ENCODE results near the gene LRMDA. TPM values are rescaled to one million over a fixed set of nuclear protein-coding genes. Genes with fewer than 3 reads are reported as not detected.
A peak's percentile ranks its signal among the peaks of the same experiment; 100 is the strongest.

The LRMDA gene
- total and polyA plus RNA-seq, 2 of the 13 experiments (the other 11 are each of a cell fraction or from before 2014, with no cell fraction given), result 13.4 to 22.0 TPM

DNA sequence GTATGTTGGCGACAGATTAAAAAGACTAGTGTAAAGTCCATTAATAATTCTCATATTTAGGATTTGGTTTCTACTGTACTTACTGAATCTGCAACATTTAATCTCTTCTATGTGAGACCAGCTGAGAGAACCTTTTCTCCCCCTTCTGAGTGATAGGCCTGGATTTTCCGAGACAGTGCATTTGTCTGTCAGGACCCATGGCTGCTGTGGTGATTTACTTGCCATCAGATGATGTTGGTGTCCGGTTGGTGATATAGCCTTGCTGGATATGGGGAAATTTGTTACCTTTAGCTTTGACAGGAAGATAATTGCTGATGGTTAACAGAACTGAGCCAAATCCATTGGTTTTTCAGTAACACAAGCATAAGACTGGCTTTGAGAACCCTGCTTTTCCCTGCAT is 517.2 kb downstream of the LRMDA start (continued):
- TF ChIP-seq, protein P1, sequence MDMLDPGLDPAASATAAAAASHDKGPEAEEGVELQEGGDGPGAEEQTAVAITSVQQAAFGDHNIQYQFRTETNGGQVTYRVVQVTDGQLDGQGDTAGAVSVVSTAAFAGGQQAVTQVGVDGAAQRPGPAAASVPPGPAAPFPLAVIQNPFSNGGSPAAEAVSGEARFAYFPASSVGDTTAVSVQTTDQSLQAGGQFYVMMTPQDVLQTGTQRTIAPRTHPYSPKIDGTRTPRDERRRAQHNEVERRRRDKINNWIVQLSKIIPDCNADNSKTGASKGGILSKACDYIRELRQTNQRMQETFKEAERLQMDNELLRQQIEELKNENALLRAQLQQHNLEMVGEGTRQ (IDR thresholded peaks at IDR 0.05; ENCODE audit: low read depth, low read length), result no peak
- TF ChIP-seq, protein P1 (CRISPR knock-in tag; IDR thresholded peaks at IDR 0.05; ENCODE audit: borderline replicate concordance), result no peak

DNA sequence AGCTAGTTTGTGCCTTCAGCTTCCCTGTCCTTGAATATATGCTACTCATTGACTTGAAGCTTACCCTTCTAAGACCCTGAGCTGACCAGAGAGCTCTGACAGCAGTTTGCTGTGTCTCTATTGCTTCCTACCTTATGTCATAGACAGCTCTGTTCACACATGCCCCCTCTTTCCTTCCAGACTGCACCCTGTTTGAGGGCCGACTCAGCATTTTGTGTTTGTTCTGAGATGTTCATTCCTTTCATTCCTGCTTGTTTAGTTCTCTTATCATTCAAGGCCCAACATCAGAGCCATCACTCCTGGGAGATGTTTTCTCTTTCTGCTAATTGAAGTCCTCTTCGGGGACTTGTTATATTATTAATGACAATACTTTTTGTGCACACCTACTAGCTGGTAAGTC is 518.9 kb downstream of the LRMDA start:
- no TSS peak for BruUV-seq (replicated peaks)
- H3K9ac ChIP-seq (ENCODE audit: insufficient read depth, low read depth, low read length), result no peak overlapping the region
- no peak overlapping the region for H3K4me2 ChIP-seq (ENCODE audit: low read depth, low read length)
- H3K27me3 ChIP-seq (ENCODE audit: control insufficient read depth in 1 of 2, insufficient read depth in 2 of 2, low read length in 2 of 2), result no peaks in the 10 kb centered on the region
- CTCF ChIA-PET (ENCODE audit: low intra/inter-chr PET ratio, low total read pairs), result no interaction called here
- H3K79me2 ChIP-seq (ENCODE audit: insufficient read depth, low read length), result no peaks in the 10 kb centered on the region
- intact Hi-C loops (cut with micrococcal nuclease; ENCODE audit: unreplicated experiment) (no loop called here), in situ Hi-C loops (cut with HindIII; ENCODE audit: extremely low pct_ligation_motif_present, low pct_unique_long_range_greater_than_20kb) (no loop called here)
- H3K4me3 ChIP-seq (replicated peaks in 1 of 3; ENCODE audit: insufficient read depth in 1 of 3, low read depth in 2 of 3, low read length in 3 of 3), result no peak overlapping the region
- ATAC-seq (peak; percentile 49; the same call in 1 of the 3 replicates), FAIRE-seq (no peak), DNase-seq (ENCODE audit: low spot score) (peak; percentile 47)
- H3K9me3 ChIP-seq (ENCODE audit: low read length), result no peaks in the 10 kb centered on the region
- peaks cover 31% of the 10 kb centered on the region for H3K4me1 ChIP-seq (ENCODE audit: insufficient read depth, low read length)
- H3K36me3 ChIP-seq (replicated peaks in 1 of 2; ENCODE audit: control insufficient read depth in 1 of 2, insufficient read depth in 2 of 2, low read length in 2 of 2), result no peaks in the 10 kb centered on the region
- 15% methylated on average over 2 of the region's 2 CpGs for WGBS (ENCODE audit: low lambda C conversion rate)
- POLR2A ChIA-PET, result interaction anchor here (0.9 kb wide), 1 partner anchor 201 kb away, joined by 3 read pairs; no protein-coding TSS in a partner anchor
- H2AFZ ChIP-seq (ENCODE audit: low read length), result no peak overlapping the region
- no peaks in the 10 kb centered on the region for H4K20me1 ChIP-seq (ENCODE audit: insufficient read depth, low read length)
- H3K27ac ChIP-seq (ENCODE audit: extremely low read length, insufficient read depth, low read length), result peak overlapping the region; percentile 5
- no peak for TF ChIP-seq RXRB (CRISPR knock-in tag; IDR thresholded peaks at IDR 0.05; ENCODE audit: borderline replicate concordance)
- TF ChIP-seq TCF7 (IDR thresholded peaks at IDR 0.05; ENCODE audit: low read depth), result 0 out of 2 replicates have a peak, but pooled peaks have one; percentile 35
- peak; percentile 89 for TF ChIP-seq MAFF (IDR thresholded peaks at IDR 0.05; ENCODE audit: low read depth, low read length)
- TF ChIP-seq, protein P2, sequence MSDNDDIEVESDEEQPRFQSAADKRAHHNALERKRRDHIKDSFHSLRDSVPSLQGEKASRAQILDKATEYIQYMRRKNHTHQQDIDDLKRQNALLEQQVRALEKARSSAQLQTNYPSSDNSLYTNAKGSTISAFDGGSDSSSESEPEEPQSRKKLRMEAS (IDR thresholded peaks at IDR 0.05), result 0 out of 2 replicates have a peak, but pooled peaks have one; percentile 2
- TF ChIP-seq, protein P3, sequence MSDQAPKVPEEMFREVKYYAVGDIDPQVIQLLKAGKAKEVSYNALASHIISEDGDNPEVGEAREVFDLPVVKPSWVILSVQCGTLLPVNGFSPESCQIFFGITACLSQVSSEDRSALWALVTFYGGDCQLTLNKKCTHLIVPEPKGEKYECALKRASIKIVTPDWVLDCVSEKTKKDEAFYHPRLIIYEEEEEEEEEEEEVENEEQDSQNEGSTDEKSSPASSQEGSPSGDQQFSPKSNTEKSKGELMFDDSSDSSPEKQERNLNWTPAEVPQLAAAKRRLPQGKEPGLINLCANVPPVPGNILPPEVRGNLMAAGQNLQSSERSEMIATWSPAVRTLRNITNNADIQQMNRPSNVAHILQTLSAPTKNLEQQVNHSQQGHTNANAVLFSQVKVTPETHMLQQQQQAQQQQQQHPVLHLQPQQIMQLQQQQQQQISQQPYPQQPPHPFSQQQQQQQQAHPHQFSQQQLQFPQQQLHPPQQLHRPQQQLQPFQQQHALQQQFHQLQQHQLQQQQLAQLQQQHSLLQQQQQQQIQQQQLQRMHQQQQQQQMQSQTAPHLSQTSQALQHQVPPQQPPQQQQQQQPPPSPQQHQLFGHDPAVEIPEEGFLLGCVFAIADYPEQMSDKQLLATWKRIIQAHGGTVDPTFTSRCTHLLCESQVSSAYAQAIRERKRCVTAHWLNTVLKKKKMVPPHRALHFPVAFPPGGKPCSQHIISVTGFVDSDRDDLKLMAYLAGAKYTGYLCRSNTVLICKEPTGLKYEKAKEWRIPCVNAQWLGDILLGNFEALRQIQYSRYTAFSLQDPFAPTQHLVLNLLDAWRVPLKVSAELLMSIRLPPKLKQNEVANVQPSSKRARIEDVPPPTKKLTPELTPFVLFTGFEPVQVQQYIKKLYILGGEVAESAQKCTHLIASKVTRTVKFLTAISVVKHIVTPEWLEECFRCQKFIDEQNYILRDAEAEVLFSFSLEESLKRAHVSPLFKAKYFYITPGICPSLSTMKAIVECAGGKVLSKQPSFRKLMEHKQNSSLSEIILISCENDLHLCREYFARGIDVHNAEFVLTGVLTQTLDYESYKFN (CRISPR knock-in tag; conservative IDR thresholded peaks at IDR 0.05), result 0 out of 2 replicates have a peak, but pooled peaks have one; percentile 17
- TF ChIP-seq, protein P4, sequence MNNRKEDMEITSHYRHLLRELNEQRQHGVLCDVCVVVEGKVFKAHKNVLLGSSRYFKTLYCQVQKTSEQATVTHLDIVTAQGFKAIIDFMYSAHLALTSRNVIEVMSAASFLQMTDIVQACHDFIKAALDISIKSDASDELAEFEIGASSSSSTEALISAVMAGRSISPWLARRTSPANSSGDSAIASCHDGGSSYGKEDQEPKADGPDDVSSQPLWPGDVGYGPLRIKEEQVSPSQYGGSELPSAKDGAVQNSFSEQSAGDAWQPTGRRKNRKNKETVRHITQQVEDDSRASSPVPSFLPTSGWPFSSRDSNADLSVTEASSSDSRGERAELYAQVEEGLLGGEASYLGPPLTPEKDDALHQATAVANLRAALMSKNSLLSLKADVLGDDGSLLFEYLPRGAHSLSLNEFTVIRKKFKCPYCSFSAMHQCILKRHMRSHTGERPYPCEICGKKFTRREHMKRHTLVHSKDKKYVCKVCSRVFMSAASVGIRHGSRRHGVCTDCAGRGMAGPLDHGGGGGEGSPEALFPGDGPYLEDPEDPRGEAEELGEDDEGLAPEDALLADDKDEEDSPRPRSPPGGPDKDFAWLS (CRISPR knock-in tag; IDR thresholded peaks at IDR 0.05; ENCODE audit: borderline replicate concordance), result no peak
- no peak for TF ChIP-seq FOXA1 (IDR thresholded peaks at IDR 0.05)
- 0 out of 2 replicates have a peak, but pooled peaks have one; percentile 17 for TF ChIP-seq FOXA1 (CRISPR knock-in tag; IDR thresholded peaks at IDR 0.05)
- TF ChIP-seq FOXA3 (CRISPR knock-in tag; IDR thresholded peaks at IDR 0.05), result peak; percentile 15; the same call in 1 of the 2 replicates
- no peak for TF ChIP-seq ZNF274 (CRISPR knock-in tag; IDR thresholded peaks at IDR 0.05)
- no peak for TF ChIP-seq PHF5A (CRISPR knock-in tag; IDR thresholded peaks at IDR 0.05; ENCODE audit: low read depth, unreplicated experiment)
- TF ChIP-seq RARA (CRISPR knock-in tag; IDR thresholded peaks at IDR 0.05), result peak; percentile 61
- no peak for TF ChIP-seq SALL2 (CRISPR knock-in tag; IDR thresholded peaks at IDR 0.05)
- no peak for TF ChIP-seq FOXJ3 (CRISPR knock-in tag; IDR thresholded peaks at IDR 0.05; ENCODE audit: borderline replicate concordance)
- TF ChIP-seq SALL1 (CRISPR knock-in tag; IDR thresholded peaks at IDR 0.05), result 0 out of 2 replicates have a peak, but pooled peaks have one; percentile 20

Data from HepG2 (cell line).